ENCODE results near the gene SHROOM3.

The SHROOM3 gene

DNA sequence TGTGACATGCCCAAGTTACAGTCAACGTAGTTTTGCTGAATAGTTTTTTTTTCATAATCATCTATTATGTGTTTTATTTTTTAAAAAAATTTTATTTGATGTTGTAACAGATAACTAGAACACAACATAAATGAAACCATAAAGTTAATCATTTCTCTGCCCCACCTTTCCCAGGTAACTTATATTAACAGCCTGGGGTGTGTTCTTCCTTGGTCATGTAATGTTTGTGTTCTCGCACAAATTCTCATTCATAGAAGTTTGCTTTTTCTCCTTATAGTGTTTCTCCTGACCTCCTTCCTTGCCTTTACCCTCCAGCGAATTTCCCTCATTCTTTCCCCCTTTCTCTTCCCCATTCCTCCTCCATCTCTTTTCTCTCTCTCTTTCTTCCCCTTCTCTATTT lies 248.1 kb downstream of the SHROOM3 start:
- TF ChIP-seq, protein P1, sequence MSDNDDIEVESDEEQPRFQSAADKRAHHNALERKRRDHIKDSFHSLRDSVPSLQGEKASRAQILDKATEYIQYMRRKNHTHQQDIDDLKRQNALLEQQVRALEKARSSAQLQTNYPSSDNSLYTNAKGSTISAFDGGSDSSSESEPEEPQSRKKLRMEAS (IDR thresholded peaks at IDR 0.05; ENCODE audit: low read depth, low read length) = no peak
- TF ChIP-seq MYC (IDR thresholded peaks at IDR 0.05; ENCODE audit: low read depth, low read length) (no peak), POLR2A (IDR thresholded peaks at IDR 0.05; ENCODE audit: extremely low read depth, insufficient read length) (no peak)
- TF ChIP-seq, protein P2, sequence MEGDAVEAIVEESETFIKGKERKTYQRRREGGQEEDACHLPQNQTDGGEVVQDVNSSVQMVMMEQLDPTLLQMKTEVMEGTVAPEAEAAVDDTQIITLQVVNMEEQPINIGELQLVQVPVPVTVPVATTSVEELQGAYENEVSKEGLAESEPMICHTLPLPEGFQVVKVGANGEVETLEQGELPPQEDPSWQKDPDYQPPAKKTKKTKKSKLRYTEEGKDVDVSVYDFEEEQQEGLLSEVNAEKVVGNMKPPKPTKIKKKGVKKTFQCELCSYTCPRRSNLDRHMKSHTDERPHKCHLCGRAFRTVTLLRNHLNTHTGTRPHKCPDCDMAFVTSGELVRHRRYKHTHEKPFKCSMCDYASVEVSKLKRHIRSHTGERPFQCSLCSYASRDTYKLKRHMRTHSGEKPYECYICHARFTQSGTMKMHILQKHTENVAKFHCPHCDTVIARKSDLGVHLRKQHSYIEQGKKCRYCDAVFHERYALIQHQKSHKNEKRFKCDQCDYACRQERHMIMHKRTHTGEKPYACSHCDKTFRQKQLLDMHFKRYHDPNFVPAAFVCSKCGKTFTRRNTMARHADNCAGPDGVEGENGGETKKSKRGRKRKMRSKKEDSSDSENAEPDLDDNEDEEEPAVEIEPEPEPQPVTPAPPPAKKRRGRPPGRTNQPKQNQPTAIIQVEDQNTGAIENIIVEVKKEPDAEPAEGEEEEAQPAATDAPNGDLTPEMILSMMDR (IDR thresholded peaks at IDR 0.05; ENCODE audit: low read depth, low read length) = no peak
- H3K4me3 ChIP-seq (ENCODE audit: low read depth, low read length) = no peak overlapping the region
- DNase-seq (ENCODE audit: low read depth) = no peak

DNA sequence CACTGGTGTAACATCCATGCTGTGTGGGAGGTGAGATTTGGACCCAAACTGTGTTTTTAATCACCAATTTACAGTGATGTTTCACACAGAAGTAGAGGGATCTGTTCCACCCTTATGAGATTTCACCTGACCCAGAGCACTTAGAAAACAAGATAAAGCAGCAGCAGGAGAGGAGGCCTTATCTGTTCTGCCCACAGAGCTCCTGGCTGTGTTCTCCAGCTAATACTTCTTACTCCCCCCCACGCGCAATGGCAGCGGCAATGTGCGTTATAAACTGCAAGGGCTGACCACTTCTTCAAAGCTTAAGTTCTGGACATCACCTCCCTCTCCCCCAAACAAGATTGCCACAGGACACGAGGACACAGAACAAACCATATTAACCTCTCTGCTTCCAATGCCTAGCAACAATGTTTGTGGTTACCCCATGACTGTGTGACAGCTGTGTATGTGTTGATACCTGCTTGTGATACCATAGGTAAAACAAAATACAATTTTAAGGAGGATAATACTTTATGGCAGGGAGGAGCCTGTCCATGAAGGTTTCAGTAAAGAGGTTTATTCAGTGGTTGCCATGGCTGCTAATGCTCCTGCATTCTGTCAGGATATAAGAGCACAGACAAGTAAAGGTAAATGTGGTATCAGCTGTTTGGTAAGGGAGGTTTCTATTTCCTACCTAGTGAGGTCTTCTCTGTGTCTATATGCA lies 252.9 kb downstream of the SHROOM3 start:
- TF ChIP-seq, protein P1 (IDR thresholded peaks at IDR 0.05; ENCODE audit: low read depth, low read length) = no peak
- TF ChIP-seq, protein P2 (IDR thresholded peaks at IDR 0.05; ENCODE audit: low read depth, low read length) = no peak
- TF ChIP-seq MYC (IDR thresholded peaks at IDR 0.05; ENCODE audit: low read depth, low read length) (no peak), POLR2A (IDR thresholded peaks at IDR 0.05; ENCODE audit: extremely low read depth, insufficient read length) (no peak)
- no peak for DNase-seq (ENCODE audit: low read depth)
- H3K4me3 ChIP-seq (ENCODE audit: low read depth, low read length) = no peak overlapping the region

DNA sequence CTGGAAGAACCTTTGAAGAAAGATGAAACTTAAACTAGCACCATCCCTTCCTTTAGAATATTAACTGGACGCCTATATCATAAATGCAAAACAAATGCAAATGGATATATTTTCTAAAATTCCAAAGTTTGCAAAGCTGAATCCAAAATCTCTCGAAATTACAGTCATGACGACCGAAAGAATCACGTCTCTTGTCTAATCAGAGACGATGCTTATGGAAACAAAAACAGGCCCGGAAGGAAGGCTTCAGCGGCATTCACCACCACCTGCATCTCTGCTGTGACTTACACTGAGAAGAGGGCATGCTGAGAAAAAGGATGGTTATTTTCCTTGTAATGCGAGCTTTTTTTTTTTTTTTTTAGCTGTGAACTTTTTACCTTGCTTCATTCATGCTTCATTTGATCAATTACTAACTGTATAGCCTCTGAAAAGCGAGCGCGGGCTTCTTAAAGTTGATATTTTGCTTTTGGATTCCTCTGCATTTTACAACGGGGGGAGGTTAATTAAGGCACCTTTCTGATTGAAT lies 253.7 kb downstream of the SHROOM3 start:
- no peak overlapping the region for H3K4me3 ChIP-seq (ENCODE audit: low read depth, low read length)
- no peak for TF ChIP-seq POLR2A (IDR thresholded peaks at IDR 0.05; ENCODE audit: extremely low read depth, insufficient read length)
- TF ChIP-seq, protein P2 (IDR thresholded peaks at IDR 0.05; ENCODE audit: low read depth, low read length) = no peak
- TF ChIP-seq, protein P1 (IDR thresholded peaks at IDR 0.05; ENCODE audit: low read depth, low read length) = no peak
- no peak for DNase-seq (ENCODE audit: low read depth)

DNA sequence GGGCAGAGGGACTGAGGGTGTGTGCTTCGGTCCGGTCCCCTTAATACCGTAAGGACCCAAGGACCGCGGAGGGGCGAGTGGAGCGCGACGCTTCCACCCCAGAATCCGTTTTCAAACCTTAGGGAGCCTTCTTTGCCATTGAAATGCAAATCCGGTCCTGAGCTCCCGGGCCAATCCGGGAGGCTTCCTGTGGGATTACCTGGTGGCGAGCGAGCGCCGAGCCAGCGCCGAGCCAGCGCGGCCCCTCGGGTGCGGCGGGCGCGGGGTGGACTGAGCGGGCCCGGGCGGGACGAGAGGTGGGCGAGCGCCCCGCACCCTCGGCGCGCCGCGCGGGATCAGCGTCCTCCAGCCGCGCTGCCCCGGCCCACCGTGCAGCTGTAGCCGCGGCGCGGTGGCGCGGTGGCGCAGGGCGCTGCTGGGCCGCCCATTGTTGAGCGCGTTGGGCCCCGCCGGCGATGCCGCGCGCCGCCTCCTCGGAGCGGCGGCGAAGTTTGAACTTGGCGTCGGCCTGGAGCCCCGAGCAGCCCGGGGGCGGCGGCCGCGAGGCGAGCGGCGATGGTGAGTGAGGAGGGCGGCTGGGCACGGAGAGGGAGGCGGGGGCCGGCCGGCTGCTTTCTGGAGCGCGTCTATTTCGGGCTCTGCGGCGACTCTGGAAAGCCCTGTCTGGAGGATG lies 254.3 kb downstream of the SHROOM3 start:
- TF ChIP-seq MYC (IDR thresholded peaks at IDR 0.05; ENCODE audit: low read depth, low read length) = no peak
- TF ChIP-seq, protein P1 (IDR thresholded peaks at IDR 0.05; ENCODE audit: low read depth, low read length) = no peak
- no peak for TF ChIP-seq POLR2A (IDR thresholded peaks at IDR 0.05; ENCODE audit: extremely low read depth, insufficient read length)
- TF ChIP-seq, protein P2 (IDR thresholded peaks at IDR 0.05; ENCODE audit: low read depth, low read length) = no peak
- no peak for DNase-seq (ENCODE audit: low read depth)
- no peak overlapping the region for H3K4me3 ChIP-seq (ENCODE audit: low read depth, low read length)

DNA sequence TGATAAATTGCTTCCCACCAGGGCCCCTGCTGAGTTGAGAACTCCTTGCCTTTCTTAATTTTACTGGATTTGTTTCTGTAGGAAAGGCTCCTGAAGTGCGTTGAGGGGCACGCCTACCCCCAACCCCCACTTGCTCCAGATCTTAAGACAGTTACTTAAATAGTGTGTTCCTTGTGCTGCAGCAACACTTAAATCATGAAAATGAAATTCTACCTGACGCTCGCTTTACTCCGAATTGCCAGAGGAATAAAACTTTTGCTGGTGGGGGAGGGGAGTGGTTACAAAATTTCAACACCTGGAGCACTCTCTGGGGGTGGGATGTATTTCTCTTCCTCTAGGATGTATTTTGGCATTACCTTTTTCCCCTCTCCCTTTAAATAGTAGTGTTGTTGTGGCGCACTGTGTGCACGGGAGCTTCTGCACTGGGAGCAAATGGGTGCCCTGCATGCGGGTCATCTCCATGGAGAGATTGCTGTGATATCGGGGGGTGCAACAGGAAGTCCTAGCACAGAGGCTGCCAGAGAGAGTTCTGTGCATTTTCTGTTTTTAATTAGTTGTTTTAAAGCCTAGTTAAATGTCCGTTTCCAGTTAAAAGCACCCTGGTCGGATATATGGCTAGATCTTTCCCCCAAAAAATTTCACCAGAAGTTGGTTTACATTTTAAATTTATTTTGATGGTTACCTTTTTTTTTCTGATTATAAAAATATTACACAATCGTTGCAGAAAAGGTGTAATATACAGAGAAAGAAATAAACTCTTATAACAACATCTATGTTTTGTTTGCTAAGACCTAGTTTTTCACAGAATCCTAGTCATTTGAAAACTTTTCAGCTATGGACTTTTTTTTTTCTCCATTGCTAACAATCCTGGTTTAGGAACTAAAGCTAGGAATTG lies 255.2 kb downstream of the SHROOM3 start:
- no peak overlapping the region for H3K4me3 ChIP-seq (ENCODE audit: low read depth, low read length)
- no peak for DNase-seq (ENCODE audit: low read depth)
- TF ChIP-seq, protein P2 (IDR thresholded peaks at IDR 0.05; ENCODE audit: low read depth, low read length) = no peak

Data from NB4 (cell line).